NCI-H345 (cell line): ENCODE measurements around the gene MATK.
"Not testable (repeated sequence)": the region's sequence is repeated elsewhere in the genome, so short reads cannot be mapped to it uniquely, and the experiment has no call there.

ENCODE experiments used
- DNase-seq: peaks from one replicate; lab custom pipeline; 2025; lab: John Stamatoyannopoulos, UW

The MATK gene

DNA sequence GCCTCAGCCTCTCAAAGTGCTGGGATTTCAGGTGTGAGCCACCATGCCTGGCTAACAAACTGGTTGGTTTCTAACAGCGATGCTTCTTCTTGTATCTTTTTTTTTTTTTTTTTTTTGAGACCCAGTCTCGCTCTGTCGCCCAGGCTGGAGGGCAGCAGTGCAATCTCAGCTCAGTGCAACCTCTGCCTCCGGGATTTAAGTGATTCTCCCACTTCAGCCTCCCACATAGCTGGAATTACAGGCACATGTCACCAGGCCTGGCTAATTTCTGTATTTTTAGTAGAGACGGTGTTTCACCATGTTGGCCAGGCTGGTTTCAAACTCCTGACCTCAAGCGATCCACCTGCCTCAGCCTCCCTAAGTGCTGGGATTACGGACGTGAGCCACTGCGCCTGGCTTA is 30.0 kb upstream of the MATK start:
- not testable (repeated sequence) for DNase-seq

DNA sequence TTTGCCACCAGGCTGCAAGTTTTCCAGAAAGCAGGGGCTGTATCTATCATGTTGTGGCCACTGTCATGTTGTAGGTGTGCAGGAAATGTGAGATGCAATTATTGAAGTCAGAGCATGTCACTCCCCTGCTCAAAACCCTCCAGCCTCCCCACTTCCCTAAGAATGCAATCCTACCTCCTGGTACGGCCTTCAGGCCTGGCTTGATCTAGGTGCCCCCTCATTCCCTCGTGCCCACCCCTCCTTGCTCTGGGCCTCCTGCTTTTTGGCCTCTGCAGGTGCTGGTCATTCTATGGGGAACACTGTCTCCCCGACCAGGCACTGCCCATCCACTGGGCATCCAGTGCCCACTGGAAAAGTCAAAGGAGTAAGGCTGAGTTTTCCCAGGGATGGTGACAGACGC is 28.5 kb upstream of the MATK start:
- no peak for DNase-seq

DNA sequence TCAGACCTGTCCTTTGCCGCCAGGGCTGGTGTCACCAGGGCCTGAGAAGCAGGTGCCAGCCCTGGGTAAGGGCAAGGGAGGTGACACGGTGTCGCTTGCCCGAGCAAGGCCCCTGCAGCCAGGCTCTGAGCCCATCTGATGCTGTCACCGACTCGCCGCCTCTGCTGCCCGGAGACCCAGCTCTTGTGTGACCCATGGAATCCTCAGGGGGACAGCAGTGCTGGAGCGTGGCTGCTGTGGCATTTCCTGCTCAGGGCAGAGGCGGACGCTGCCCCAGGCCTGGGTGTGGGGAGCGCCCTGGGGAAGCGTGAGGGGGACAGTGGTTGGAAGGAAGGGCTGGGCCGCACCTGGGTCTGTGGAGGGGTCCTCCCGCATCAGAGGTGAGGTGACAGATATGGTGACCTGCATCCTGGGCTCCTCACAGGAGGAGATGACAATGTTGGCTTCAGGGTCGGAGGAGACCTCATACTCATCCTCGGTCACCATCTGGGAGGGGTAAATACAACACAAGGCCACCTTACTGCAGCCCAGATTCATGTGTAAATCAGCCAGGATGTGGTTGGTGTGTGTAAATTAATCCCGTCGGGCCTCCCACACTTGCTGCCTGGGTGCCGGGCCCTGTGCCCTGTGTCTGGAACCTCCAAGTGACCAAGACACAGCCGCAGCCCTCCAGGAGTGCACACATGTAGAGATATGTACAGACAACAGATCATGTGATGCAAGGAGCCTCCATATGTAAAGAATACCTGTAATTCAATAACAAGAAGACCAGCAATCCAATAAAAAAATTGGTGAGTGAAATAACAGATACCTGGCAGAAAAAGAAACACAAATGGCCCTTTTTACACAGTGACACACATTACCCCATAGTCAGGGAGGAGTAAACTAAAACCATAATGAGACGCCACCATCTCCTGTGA is 27.6 kb upstream of the MATK start:
- no peak for DNase-seq

DNA sequence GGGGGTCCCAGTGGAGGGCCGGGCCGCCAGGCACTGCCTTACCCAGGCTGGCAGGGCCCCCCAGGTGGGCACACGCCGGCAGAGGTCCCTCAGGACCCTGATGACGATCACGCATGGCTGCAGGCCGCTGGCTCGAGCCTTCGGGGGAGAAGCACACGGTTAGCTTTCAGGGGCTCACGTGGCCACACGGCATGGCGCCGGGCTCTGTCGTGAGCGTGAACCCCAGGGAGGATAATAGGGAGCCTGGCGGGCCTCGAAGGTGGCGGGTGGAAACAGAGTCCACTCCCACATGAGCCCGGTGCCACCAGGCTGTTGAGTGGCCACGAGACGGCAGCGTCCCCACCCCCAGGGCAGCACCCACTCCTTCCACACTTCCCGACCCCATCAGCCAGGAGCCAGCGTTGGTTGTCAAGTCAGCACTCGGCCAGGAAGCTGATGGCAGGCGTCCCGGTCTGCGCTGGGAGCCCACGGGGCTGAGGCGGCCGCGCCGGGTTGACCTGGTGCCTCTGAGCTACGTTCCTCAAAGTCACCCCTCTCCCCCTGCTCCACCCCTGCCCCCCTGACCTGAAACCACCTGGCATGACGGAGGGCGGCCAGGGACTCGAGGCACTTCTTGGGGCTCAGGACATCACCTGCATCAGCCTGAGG is 24.7 kb upstream of the MATK start:
- no peak for DNase-seq

DNA sequence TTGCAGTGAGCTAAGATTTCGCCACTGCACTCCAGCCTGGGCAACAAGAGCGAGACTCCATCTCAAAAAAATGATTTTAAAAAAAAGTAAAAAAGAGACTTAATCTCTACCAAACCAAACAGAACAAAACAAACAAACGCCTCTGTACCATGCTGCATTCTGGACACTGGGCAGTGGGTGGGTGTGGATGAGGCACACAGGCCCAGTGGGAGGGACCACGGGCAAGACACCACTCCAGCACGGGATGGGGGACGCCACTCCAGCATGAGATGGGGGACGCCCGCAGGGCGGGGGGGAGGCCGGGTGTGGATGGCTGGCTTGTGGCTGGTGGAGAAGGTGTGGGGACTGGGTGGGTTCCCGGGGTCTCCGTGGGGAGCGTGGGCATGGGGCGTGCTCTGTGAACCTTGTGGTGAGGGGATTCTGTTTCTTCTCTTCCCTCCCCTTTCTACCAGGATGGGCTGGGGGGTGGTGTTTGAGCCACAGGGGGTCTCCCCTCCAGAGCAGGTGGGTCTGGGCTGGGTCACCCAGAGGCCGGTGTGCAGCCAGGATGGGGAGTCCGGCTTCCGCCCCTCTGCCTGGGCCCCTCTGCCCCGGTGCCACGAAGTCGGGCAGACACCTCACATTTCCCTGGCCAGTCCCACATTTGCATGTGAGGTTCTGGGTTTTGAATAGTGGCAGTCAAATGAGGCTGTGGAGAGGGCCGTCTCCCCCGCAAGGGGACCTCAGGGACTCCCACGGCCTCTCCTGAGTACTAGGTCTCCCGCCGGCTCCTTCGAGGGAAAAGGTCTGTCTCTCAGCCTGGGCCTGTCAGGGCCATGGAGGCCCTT is 23.9 kb upstream of the MATK start:
- DNase-seq, result no peak

DNA sequence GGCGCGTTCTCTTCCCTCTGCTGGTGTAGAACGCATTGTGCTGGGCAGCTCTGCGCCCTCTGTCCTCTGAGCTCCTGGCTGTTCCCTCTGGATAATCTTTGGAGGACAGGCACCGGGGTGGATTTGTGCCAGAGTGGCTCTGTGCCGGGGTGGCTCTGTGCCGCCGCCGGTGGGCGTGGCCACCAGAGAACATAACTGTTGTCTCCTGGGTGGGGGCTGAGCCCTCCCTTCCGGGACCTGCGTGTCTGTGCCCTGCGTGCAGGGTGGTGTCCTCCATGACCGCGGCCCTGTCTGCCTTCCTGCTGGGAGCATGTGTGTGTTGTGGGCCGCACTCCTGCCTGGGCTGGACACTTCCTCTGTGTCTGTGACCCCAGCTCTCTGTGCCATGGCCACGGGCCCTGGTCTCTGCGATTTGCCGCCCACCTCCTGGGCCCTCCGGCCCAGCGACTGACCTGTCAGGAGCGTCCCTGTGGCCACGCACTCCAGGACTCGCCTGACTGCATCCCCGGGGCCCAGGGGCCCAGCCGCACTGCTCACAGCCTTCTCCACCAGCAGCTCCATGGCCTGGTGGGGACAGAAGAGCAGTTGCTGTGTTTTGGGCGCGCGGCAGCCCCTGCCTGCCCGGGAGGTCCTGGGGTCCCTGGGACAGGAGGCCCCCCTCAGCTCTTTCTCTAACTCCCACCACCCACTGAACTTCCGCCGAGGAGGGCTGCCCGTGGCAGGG is 22.4 kb upstream of the MATK start:
- DNase-seq, result no peak

DNA sequence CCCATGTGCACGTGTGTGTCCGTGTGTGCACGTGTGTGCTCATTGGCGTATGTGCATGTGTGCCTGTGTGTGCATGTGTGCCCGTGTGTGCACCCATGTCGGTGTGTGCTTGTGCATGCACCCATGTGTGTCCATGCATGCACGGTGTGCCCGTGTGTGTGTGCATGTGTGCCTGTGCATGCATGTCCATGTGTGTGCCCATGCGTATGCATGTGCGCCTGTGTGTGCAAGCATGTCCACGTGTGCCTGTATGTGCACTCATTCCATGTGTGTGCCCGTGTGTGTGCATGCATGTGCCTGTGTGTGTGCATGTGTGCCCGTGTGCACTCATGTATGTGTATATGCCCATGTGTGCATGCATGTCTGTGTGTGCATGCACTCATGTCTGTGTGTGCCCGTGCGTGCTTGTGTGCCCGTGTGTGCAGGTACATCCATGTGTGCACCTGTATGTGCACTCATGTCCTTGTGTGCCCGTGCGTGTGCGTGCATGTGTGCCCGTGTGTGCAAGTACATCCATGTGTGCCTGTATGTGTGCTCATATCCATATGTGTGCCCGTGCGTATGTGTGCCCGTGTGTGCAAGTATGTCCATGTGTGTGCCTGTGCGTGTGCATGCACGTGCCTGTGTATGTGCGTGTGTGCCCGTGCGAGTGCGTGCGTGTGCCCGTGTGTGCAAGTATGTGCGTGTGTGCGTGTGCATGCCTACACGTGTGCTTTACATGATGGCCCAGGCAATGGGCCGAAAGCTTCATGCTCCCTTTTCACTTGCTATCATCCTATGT is 21.6 kb upstream of the MATK start:
- no peak for DNase-seq

DNA sequence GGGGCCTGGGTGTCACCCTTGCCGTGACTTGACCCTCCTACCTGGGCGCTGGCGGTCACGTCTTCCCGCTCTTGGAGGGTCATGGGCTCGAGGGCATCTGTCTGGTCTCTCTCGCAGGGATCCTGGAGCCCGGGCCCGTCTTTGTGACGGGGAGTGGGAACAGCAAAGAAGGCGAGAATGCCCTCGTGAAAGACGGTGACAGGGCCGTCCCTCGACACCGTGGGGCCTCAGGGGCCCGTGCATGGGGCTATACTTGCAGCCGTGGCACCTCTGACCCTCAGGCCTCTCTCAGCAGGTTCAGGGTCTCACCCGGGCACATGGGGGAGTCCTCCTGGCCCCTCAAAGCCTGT is 20.9 kb upstream of the MATK start:
- DNase-seq, result no peak

DNA sequence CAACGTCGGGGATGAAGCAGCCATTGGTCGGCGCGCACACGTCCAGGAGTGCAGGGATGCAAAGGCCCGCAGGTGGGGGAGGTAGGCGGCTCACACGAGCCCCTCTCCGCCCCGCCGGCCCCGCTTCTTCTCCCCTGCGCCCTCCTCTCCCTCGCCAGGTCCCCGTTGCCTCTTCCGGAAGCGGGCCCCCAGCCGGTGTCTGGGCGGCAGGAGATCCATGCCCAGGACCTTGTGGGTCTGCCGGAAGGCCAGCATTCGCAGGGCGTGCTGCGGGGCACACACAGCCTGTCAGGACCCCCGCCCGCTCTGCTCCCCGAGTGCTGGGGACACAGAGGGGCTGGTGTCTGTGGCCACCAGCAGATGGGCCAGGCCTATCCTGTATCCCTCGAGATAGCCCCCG is 19.7 kb upstream of the MATK start:
- no peak for DNase-seq

DNA sequence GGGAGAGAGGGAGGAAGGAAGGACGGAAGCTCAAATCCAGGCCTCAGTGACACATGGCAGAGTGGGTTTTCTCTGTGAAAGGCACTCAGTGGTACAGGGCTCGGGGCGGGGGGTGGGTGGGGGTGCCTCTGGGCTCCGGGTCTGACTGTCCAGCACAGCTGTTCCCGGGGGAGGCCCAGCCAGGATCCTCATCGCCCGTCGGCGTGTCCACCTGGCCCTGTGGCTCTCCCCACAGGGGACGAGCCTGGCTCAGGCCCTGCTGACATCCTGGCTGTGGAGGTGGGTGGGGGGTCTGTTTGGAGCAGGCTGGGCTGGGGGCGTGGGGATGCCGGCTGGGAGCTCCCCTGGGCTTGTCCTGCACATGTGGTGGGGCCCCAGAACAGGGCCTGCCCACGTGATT is 18.2 kb upstream of the MATK start:
- DNase-seq, result no peak

DNA sequence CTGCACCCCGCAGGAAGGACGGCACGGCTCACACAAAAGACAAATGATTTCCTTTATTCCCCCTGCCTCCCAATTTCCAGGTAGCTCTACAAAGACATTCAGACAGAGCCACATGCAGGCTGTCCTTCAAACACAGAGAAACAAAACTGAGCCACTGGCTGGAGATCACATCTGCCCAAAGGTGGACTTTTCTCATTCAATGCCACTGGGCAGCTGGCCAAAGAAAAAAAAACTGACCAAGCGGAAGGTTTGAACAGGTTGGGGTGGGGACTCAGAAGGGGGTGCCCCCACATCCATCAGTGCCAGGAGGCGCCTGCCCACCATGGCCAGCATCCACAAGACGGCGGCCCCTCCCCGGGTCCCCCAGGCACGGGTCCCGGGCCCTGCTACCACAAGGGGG is 17.8 kb upstream of the MATK start:
- no peak for DNase-seq

DNA sequence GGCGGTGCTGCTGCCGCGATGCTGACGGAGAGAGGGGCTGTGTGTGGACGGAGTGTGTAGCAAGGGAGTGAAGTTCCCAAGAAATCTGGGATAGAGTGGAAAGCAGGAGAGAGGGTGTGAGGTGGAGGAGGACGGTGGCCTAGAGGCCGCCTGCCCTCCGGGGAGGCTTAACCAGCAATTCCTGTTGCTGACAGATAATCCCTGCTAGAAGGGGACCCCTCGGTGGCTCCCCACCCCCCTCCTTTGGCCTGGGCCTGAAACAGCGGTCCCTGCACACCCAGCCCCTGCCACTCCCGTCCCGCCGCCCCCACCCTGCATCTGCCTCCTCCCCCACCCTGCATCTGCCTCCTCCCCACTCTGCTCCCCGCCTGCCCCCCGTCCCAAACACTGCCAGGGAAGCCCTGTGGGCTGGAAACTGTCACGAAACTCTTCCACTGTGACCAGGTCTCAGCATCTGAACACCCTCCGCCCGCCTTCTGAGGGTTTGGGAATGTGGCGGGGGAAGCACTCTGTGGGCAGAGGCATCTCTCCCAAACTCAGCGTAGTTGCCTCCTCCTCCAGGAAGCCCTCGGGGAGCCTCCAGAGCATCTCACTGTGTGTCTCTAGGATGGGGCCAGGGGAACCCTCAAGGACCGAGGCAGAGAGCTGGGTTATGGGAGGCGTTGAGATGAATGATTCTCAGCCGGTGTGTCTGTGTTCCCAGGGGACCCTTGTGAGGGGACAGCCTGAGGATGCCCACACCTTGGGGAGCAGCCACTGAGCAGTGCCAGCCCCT is 17.1 kb upstream of the MATK start:
- no peak for DNase-seq

DNA sequence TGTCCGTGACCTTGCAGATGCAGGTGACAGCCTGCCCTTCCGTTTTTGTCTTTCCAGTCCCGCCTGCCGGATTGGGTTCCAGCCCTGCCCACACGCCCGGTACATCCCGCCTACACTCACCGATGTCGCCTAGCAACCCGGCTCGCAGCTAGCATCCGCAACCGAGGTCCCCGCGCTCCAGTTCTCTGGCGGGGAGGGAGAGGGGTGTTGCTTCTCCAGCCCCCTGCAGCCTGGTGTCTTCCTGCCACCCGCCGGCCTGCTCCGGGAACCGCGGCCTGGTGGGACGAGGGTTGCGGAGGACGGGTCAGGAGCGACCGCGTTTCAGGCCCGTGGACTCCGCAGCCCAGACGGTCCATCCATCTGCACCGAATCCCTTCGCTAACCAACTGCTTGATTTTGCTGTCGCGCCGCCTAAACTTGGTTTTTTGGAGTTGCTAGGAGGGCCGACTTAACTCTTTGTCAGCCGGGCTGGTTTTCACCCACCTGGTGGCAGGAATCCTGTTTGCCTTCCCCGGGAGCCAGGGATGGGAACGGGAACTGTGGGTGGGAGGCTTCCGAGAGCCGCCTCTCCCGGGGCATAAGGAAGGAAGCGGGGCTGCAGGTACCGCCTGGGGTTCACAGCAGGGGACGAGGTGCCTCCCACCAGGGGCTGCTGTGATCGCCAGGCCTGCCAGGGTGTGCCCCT is 15.4 kb upstream of the MATK start:
- DNase-seq, result peak; percentile 73

DNA sequence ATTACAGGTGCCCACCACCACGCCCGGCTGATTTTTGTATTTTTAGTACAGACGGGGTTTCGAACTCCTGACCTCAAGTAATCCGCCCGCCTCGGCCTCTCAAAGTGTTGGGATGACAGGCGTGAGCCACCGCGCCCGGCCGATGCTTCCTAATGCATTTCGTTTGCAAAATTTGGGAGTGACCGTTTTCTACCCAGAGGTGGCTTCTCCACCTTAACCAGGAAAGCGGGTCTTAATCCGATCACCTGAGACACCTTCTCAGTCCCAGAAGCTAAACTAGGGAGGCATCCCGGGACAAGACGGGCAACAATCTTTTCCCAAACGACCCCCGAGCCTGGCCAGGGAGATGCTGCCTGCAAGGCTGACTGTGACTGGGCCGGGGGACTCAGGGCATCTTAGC is 14.8 kb upstream of the MATK start:
- DNase-seq, result no peak

DNA sequence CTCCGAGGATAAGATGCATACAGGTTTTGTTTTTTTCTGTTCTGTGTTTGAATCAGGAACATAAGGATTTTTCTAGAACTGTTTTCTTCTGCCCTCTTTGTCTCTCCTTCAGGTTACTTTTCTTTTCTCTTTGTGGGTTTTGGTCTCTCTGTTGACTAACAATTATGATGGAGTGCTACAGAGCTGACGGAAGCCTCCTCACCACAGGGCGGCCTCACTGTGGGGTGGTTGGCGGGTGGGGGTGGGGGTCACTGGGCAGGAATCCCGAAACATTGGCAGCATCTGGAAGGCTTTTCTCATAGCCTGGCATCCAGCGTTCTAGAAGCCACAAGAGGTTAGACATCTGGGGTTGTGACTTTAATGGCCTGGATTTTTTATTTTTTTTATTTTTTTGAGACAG is 12.0 kb upstream of the MATK start:
- DNase-seq, result no peak

DNA sequence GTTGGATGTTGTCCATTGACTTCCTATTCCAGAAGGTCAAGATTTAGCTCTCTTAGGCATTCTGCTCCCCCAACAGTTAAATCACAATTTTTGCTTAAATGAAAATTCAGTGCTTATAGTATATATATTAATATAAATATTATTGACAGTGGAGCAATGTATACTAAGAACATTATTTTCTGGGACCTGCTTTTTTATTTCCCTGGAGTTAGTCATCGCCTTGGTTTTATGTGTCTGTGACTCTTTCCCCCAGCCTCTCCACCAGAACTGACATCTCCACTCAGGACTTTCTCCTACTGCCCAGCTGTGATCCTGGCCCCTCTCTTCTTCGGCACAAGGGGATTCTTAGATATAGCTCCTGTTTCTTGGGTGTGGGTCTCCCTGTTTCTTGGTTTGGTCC is 10.2 kb upstream of the MATK start:
- DNase-seq, result no peak

DNA sequence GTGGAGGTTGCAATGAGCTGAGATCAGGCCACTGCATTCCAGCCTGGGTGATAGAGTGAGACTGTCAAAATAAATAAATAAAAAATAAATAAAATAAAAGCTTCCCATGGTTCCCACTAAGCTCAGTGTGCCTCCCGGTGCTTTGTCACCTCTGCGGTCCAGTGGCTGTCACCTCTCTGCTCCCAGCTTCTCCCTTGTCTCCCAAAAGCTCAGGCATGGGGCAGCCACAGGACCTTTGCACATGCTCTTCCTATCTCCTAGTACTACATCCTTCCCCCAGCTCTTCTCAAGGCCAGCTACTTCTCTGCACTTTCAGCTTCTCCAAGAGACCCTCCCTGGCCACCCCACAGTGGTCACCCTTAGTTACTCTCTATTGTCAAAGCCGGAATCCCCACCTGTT is 7.6 kb upstream of the MATK start:
- no peak for DNase-seq

DNA sequence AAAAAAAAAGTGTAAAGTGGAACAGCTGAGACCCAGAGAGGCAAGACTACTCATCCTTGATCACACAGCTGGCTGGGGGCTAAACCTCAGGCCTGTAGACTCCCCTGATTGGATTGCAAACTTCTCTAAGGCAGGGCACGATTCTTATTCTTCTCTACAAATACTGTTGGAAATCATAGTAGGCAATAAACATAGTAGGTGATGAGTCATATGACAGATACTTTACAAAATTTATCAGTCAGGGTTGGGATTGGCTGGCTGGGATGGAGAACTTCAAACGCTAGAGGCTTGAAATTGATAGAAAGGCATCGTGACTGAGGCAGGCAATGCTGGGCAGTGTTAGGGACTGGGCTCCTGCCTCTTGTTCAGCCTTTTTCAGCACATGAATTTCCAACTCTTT is 5.9 kb upstream of the MATK start:
- no peak for DNase-seq

DNA sequence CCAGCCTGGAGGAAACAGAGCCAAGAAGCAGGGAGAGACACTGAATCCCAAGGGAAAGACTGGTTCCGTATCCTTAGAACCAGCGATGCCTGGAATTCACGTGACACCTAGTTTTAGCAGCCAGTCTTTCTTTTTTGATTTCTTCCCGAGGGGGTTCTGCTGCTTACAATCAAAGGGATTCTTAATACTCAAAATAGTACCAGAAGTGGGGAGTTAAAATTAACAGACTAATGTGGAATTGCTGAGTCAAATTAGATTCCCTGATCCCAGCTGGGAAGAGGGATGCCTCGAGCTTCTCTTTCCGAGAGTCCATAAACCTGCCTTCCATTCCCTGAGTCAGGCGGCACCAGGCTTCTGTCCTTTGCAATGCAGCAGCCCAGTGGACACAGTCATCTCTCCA is 4.8 kb upstream of the MATK start:
- no peak for DNase-seq

DNA sequence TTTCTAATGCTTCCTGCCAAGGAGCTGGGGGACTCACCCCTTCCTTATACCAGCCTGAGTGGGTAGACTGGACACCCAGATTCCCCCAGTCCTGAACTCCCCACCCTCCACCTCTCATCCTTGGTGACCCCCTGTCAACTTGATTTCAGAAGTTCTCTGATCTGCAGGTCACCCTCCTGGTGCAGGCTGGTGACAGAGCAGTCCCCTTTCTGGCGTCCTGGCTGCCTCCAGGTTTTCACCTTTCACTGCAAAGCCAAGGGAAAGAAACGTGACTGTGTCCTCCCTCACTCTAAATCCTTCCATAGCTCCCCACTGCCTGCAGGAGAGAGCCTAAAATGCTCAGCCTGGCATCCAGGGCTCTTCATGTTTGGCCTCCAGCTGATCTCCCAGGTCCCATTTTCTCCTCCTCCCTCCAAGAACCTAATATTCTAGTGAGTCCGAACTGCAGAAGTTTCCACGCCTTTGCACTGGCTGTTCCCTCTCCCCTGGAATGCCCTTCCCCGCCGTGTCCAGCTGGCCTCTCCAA is 4.1 kb upstream of the MATK start:
- DNase-seq, result no peak
